AG09309 (cell line): ENCODE results near the gene DLGAP5.

Experiments
- DNase-seq: peaks from one replicate; pipeline ENCODE4 v3.0.0-alpha.2; 2010; ENCODE audit warnings: low read depth
- H3K4me3 ChIP-seq: 2 replicates; pipeline ENCODE4 v1.5.1; 2011; ENCODE audit warnings: mild to moderate bottlenecking, low read depth, low read length, moderate library complexity; ENCODE audit not compliant: control insufficient read depth
- CTCF ChIP-seq: IDR thresholded peaks from 2 replicates; pipeline ENCODE4 v1.5.1; 2011; ENCODE audit warnings: mild to moderate bottlenecking, low read depth, low read length, inconsistent platforms; ENCODE audit not compliant: insufficient read depth, control insufficient read depth; ENCODE audit errors: missing control alignments

The DLGAP5 gene

GRCh38 chr14:55126932-55127459, 64.4 kb downstream of the DLGAP5 start:
- TF ChIP-seq CTCF = no peak
- DNase-seq = no peak
- no peak overlapping the region for H3K4me3 ChIP-seq

- no peak for TF ChIP-seq CTCF
- no peak for DNase-seq
- H3K4me3 ChIP-seq = no peak overlapping the region
Measured at GRCh38 chr14:55126034-55126433, 65.4 kb downstream of the DLGAP5 start.

GRCh38 chr14:55125403-55125802, 66.0 kb downstream of the DLGAP5 start:
- no peak for DNase-seq
- TF ChIP-seq CTCF = no peak
- no peak overlapping the region for H3K4me3 ChIP-seq

GRCh38 chr14:55124774-55125386, 66.5 kb downstream of the DLGAP5 start:
- no peak for TF ChIP-seq CTCF
- DNase-seq = no peak
- H3K4me3 ChIP-seq = no peak overlapping the region

GRCh38 chr14:55123852-55124639, 67.3 kb downstream of the DLGAP5 start:
- no peak for DNase-seq
- no peak overlapping the region for H3K4me3 ChIP-seq

GRCh38 chr14:55123101-55123500, 68.3 kb downstream of the DLGAP5 start:
- H3K4me3 ChIP-seq = no peak overlapping the region
- DNase-seq = no peak
- no peak for TF ChIP-seq CTCF

More at GRCh38 chr14:55123852-55124639, 67.3 kb downstream of the DLGAP5 start:
- TF ChIP-seq CTCF = no peak
